Naive thymus-derived CD8-positive, alpha-beta T cell (primary cell): ENCODE results near the gene ADAT3. TPM values are rescaled to one million over a fixed set of nuclear protein-coding genes. Genes with fewer than 3 reads are reported as not detected.

ENCODE experiments used
- ATAC-seq, 2 donors: fragments of 150-1000 bp; cut with Tn5 transposase in 1 of 2; sonication (Bioruptor Pico), chemical (Tn5 transposase) in 1 of 2; 1 replicate in 1 of 2; 2 replicates in 1 of 2; pipeline ENCODE4 v1.10.0; 2021; ENCODE audit warnings: mild to moderate bottlenecking in 2 of 2, moderate library complexity in 2 of 2
- POLR2A ChIA-PET: fragments of 350-600 bp; sonication (Branson Sonifier 250); formaldehyde crosslinking; loops from one replicate; lab custom pipeline; 2021; ENCODE audit warnings: antibody characterized with exemption; lab: Charles Lee
- DNase-seq, 10 donors: peaks; one replicate each; pipeline versions ENCODE4 v3.0.0 to v3.0.0-alpha.2; 2020 to 2022
- H3K27ac Mint-ChIP-seq, 10 donors: one replicate each; pipeline ENCODE4 v1.8.0; 2020 to 2022; ENCODE audit warnings: mild to moderate bottlenecking in 10 of 10, mixed read lengths in 10 of 10, moderate library complexity in 4 of 10, inconsistent platforms in 1 of 10
- H3K27me3 Mint-ChIP-seq, 5 donors: one replicate each; pipeline ENCODE4 v1.8.0; 2021 to 2022; ENCODE audit warnings: mixed read lengths in 5 of 5
- H3K36me3 Mint-ChIP-seq, 3 donors: one replicate each; pipeline ENCODE4 v1.8.0; 2020 to 2022; ENCODE audit warnings: mixed read lengths in 3 of 3, mild to moderate bottlenecking in 2 of 3, inconsistent platforms in 1 of 3
- H3K4me1 Mint-ChIP-seq, 4 donors: one replicate each; pipeline ENCODE4 v1.8.0; 2021 to 2022; ENCODE audit warnings: mixed read lengths in 4 of 4
- H3K4me3 Mint-ChIP-seq, 10 donors: one replicate each; pipeline ENCODE4 v1.8.0; 2020 to 2022; ENCODE audit warnings: mild to moderate bottlenecking in 10 of 10, mixed read lengths in 10 of 10, moderate library complexity in 6 of 10, inconsistent platforms in 1 of 10
- H3K9me3 Mint-ChIP-seq, 9 donors: one replicate each; pipeline ENCODE4 v1.8.0; 2020 to 2022; ENCODE audit warnings: mixed read lengths in 9 of 9, mild to moderate bottlenecking in 3 of 9, inconsistent platforms in 1 of 9, moderate library complexity in 1 of 9
- polyA plus RNA-seq, 3 donors: library from polyadenylated mRNA; unstranded; fragments of 300-500 nt; fragmentation: Illumina TruSeq; gene quantifications; one replicate each; pipeline ENCODE4 v1.2.3, GENCODE V29; 2021
- total RNA-seq, 8 experiments: library from RNA in 2 of 8; stranded (reverse) in 2 of 8; gene quantifications; one replicate each; pipeline ENCODE4 v1.2.3 and lab custom pipeline; 2021 to 2026

The ADAT3 gene
- total and polyA plus RNA-seq, 5 experiments from 2014 or later = 1.9 to 4.5 (median 3.6) TPM

DNA sequence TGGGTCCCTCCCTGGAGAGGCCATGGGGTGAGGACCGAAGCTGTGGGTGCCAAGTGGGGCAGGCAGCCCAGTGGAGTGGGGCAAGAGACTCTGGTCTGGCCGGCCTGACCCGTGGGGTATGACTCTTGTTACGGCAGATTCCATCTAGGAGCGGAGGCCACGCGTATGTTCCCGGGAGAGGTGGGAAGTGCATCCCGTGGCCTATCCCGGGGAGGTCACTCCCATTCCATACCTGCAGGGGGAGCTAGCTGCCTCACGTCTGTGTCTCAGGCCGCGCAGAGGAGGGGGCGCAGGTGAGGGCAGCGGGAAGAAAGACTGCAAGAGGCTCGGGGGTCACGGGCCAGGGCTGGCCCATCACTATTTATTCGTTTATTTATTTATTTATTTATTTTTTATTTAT lies 40.7 kb downstream of the ADAT3 start:
- ATAC-seq (no peak), DNase-seq (peak in 5 of 10 donors; percentile 30 to 74 (median 40))
- POLR2A ChIA-PET = interaction anchor here (0.5 to 2.0 kb wide), 7 partner anchors 17 to 533 kb away, joined by 3 to 5 read pairs (median 4); partner anchors contain the start of gene PEAK3
- Mint-ChIP-seq H3K4me1 (peaks cover 14 to 60% (median 44%) of the 10 kb centered on the region in 4 donors), H3K4me3 (peak overlapping the region in 8 of 10 donors; percentile 4 to 80 (median 32)), H3K27me3 (no peaks in the 10 kb centered on the region), H3K9me3 (no peaks in the 10 kb centered on the region), H3K27ac (peak overlapping the region in 9 of 10 donors; percentile 41 to 93 (median 84)), H3K36me3 (peaks cover 0 to 12% (median 0%) of the 10 kb centered on the region in 3 donors)

DNA sequence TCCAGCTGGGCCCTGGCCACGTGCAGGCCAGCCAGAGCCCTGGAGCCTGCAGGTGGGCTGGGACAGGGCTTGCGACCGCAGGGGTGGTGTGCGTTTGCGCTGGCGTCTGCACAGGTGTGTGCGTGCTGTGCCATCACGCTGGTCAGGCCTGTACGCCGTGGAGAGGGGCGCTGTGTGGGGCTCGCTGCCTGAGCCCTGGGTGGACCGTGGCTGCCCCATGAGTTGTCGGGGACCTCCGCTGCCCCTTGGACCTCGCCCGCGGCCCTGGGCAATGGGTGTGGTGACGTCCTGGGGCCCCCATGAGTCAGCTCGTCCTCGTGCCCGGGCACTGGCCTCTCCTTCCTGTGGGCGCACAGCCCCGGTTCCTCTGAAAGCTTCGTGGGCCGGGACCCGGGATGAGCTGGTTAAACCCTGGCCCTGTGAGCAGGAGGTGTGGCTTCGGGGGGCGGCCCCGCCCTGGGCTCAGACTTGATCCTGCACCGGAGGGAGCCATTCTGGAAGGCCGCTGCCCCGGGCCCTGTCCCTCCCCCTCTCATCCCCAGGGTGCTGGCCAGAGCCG lies 42.5 kb downstream of the ADAT3 start:
- Mint-ChIP-seq H3K27ac (peak overlapping the region in 1 of 10 donors; percentile 48), H3K4me1 (peaks cover 15 to 73% (median 46%) of the 10 kb centered on the region in 4 donors), H3K9me3 (no peaks in the 10 kb centered on the region), H3K36me3 (peaks cover 0 to 25% (median 2%) of the 10 kb centered on the region in 3 donors), H3K27me3 (no peaks in the 10 kb centered on the region), H3K4me3 (no peak overlapping the region)
- ATAC-seq (no peak), DNase-seq (no peak)
- POLR2A ChIA-PET = no interaction called here

DNA sequence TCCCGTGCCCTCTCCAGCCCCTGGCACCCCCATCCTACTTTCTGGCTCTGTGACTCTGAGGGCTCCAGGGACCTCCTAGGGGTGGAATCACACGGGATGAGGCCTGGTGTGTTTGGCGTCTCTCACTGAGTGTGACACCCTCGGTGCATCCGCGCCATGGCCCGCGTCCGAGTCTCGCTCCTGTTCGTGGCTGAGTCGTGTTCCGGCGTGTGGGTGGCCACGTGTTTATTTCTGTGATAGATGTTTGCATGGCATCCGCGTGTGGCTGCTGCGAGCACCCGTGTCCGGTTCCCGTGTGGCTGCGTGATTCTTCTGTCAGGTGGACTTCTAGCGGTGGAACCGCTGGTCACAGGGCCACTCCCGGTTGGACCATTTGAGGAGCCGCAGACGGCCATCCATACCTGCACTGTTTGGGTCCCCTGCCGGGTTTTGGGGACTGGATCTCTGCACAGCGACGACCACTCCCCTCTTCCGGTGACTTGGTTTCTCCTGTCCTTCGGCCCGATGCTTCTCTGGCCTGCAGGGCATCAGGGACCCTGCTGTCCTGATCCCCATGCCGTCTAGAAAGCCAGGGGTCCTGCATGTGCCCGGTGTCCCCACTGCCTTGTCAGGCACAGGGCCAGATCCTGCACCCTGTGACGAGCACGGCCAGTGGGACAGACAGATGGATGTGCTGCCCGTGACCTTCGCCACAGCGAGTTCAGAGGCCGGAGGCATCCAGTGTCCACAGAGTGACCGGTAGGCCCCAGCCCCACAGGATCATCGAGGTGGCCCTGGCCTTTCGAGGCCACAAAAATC lies 44.3 kb downstream of the ADAT3 start:
- ATAC-seq = no peak
- DNase-seq = no peak
- H3K4me3 Mint-ChIP-seq = peak overlapping the region in 1 of 10 donors; percentile 41
- POLR2A ChIA-PET = no interaction called here
- H3K27me3 Mint-ChIP-seq = no peaks in the 10 kb centered on the region
- no peaks in the 10 kb centered on the region for H3K9me3 Mint-ChIP-seq
- H3K27ac Mint-ChIP-seq = peak overlapping the region in 7 of 10 donors; percentile 20 to 87 (median 52)
- H3K4me1 Mint-ChIP-seq = peaks cover 11 to 62% (median 31%) of the 10 kb centered on the region in 4 donors
- peaks cover 0 to 28% (median 2%) of the 10 kb centered on the region in 3 donors for H3K36me3 Mint-ChIP-seq

DNA sequence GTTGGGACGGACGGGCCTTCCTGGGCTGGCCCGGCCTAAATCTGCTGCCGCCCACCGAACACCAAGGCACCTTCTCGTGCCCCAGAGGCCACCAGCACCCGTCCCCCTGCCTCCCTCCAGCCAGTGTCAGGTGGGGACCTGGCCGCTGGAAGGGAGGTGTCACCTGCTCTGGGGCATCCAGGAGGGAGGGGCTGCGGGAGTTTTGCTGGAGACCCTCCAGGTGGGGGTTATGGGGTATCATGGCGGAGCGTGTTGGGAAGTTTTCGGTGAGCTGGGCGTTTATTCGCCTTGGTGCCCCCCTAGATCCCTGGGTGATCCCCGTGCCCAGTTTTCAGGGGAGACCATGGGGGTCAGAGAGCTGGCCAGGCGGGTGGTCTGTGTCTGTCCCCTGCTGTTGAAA lies 45.4 kb downstream of the ADAT3 start:
- Mint-ChIP-seq H3K36me3 (peaks cover 0 to 28% (median 2%) of the 10 kb centered on the region in 3 donors), H3K4me1 (peaks cover 13 to 57% (median 29%) of the 10 kb centered on the region in 4 donors), H3K27ac (peak overlapping the region in 5 of 10 donors; percentile 4 to 81 (median 67)), H3K27me3 (no peaks in the 10 kb centered on the region), H3K4me3 (peak overlapping the region in 1 of 10 donors; percentile 41), H3K9me3 (no peaks in the 10 kb centered on the region)
- DNase-seq = no peak
- POLR2A ChIA-PET = no interaction called here
- no peak for ATAC-seq

DNA sequence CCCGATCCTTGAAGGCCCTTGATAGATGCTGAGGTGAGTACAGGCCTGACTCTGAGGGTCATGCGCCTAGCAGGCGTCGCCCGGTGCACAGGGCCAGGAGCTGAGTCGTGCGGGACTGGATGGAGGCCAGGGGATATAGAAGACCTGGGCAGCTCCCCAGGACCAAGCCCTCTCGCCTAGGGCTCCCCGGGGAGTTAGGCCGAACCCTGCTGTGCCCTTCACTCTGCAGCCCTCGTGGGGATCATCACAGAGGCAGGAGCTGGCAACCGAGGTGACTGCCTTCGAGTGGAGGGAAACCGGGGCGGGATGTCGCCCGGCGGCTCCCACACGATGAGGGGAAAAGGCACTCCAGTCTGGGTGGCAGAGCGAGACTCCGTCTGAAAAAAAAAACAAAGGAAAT lies 47.4 kb downstream of the ADAT3 start:
- H3K36me3 Mint-ChIP-seq = peaks cover 0 to 28% (median 2%) of the 10 kb centered on the region in 3 donors

DNA sequence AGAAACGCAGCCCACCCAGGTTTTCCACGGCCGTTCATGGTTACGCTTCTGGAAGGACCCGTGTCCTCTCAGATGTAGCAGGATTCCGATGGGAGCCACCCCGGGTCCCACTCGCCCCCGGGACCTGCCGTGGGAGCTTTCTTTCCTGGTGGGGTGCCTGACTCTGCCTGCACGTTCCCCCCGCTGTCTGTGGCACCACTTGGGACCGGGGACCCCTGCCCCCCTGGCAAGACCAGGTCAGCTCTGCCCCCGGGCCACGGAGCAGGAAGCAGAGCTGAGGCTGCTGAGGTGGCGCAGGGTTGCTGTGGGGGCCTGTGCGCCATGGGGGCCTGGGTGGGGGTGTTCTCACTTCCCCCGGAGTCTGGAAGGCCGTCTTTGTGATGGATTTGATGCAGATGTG lies 47.8 kb downstream of the ADAT3 start:
- ATAC-seq (no peak), DNase-seq (no peak)
- peaks cover 0 to 28% (median 2%) of the 10 kb centered on the region in 3 donors for H3K36me3 Mint-ChIP-seq
- peaks cover 11 to 55% (median 31%) of the 10 kb centered on the region in 4 donors for H3K4me1 Mint-ChIP-seq
- H3K27me3 Mint-ChIP-seq = no peaks in the 10 kb centered on the region
- POLR2A ChIA-PET = no interaction called here
- no peak overlapping the region for H3K4me3 Mint-ChIP-seq
- H3K9me3 Mint-ChIP-seq = no peaks in the 10 kb centered on the region
- H3K27ac Mint-ChIP-seq = no peak overlapping the region

More for the DNA sequence above, 47.4 kb downstream of the ADAT3 start:
- Mint-ChIP-seq H3K27me3 (no peaks in the 10 kb centered on the region), H3K9me3 (no peaks in the 10 kb centered on the region), H3K4me1 (peaks cover 11 to 52% (median 31%) of the 10 kb centered on the region in 4 donors), H3K27ac (peak overlapping the region in 1 of 10 donors; percentile 56), H3K4me3 (peak overlapping the region in 1 of 10 donors; percentile 33)
- ATAC-seq (no peak), DNase-seq (no peak)
- POLR2A ChIA-PET = no interaction called here

DNA sequence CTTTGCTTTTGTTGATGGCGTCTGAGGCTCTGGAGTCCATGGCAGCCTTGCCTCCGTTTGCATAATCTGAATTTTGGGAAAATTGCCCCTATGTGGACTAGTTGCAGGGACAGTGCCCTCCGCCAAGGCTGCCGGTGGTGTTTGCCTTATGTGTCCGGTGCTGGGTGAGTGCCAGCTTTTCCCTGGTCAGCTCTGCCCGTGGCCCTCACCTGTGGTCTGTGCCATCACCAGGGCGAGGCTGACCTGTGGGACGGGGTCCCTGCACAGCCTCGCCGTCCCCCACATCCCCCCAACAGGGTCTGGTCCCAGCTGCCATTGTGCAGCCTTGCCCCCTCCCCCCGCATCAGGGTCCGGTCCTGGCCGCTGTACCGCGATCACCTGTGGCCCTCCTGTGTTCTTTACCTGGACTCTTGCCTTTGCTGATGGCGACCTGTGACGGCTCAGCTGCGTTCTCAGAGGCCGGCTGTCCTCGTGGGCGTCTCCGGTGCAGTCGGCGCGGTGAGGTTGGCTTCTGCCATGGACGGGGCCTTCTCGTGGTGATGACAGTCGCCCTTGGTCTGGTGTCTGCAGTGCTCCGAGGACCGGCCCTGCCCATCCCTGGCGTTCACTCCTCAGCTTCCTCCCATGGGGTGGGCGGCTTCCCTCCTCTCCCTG lies 48.4 kb downstream of the ADAT3 start:
- ATAC-seq (no peak), DNase-seq (no peak)
- H3K4me3 Mint-ChIP-seq = peak overlapping the region in 1 of 10 donors; percentile 6
- H3K36me3 Mint-ChIP-seq = peaks cover 0 to 28% (median 2%) of the 10 kb centered on the region in 3 donors
- H3K4me1 Mint-ChIP-seq = peaks cover 11 to 53% (median 28%) of the 10 kb centered on the region in 4 donors
- H3K27ac Mint-ChIP-seq = peak overlapping the region in 1 of 10 donors; percentile 15
- no peaks in the 10 kb centered on the region for H3K9me3 Mint-ChIP-seq
- H3K27me3 Mint-ChIP-seq = no peaks in the 10 kb centered on the region
- POLR2A ChIA-PET = interaction anchor here (0.6 to 1.2 kb wide), 2 partner anchors 21 to 66 kb away, joined by 3 read pairs; no protein-coding TSS in a partner anchor

DNA sequence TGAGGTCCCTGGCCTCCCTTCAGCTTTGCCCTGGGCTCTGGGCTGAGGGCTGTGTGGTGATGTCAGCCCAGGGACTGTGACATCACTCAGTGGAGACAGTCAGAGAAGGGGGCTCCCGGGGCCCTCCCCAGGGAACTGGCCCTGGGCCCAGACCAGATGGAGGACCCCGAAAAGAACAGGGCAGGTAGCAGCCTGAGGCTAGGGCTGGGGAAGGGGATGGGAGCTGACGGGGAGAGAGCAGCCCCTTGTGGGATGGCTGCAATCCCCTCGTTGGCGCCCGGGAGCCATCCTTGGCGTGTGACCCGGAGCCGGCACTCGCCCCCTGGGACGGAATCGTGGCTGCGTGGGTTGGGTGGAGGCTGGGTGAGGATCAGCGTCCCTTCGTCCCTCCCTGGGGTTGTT lies 49.3 kb downstream of the ADAT3 start:
- peaks cover 0 to 24% (median 2%) of the 10 kb centered on the region in 3 donors for H3K36me3 Mint-ChIP-seq
- ATAC-seq (no peak), DNase-seq (no peak)
- no peaks in the 10 kb centered on the region for H3K27me3 Mint-ChIP-seq
- H3K9me3 Mint-ChIP-seq = no peaks in the 10 kb centered on the region
- POLR2A ChIA-PET = interaction anchor here (1.2 kb wide), 1 partner anchor 21 kb away, joined by 3 read pairs; no protein-coding TSS in a partner anchor
- peaks cover 8 to 48% (median 21%) of the 10 kb centered on the region in 4 donors for H3K4me1 Mint-ChIP-seq
- no peak overlapping the region for H3K4me3 Mint-ChIP-seq
- no peak overlapping the region for H3K27ac Mint-ChIP-seq

DNA sequence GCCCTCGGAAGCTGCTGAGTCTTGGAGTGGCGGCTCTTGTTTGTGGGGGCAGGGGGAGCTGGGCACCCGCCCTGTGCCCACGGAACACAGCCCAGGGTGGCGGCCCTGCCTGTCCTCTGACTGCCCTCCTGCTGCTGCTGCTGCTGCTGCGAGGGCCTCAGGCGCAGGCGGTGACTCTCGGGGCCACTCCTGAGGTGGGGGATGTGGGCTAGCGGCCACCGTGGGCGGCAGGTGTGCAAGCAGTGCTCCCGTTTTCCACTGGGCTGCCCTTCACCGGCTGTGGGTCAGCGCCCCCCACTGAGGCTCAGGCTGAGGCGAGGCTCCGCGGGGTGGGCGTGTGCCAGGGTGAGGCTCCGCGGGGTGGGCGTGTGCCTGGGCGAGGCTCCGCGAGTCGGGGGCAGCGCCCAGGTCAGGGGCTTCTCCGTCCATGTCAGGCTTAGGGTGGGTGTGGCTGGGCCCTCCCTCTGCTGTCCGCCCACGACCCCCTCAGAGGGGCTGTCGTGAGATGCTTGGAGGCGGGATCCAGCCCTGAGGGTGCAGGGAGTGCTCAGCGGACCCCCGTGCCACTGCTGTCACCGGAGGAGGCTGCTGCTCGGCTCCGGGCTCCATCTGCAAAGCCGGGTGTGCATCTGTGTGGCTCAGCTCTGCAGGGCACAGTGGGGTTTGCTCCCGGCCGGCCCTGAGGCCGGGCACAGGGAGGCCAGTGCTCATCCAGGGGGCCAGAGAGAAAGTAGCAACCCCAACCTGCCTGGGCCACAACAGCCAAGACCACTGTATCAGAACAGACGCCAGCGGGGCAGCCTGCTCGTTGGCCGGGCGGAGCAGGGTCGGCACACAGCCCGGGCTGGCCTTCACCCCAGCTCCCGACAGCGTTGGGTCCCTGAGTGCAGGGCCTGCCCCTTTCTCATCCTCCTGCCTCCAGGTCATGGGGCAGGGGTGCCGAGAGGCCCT lies 50.2 kb downstream of the ADAT3 start:
- DNase-seq (no peak), ATAC-seq (no peak)
- H3K4me1 Mint-ChIP-seq = peaks cover 10 to 46% (median 19%) of the 10 kb centered on the region in 4 donors
- no peak overlapping the region for H3K4me3 Mint-ChIP-seq
- POLR2A ChIA-PET = interaction anchor here (0.6 to 1.2 kb wide), 2 partner anchors 20 to 87 kb away, joined by 3 to 4 read pairs; no protein-coding TSS in a partner anchor
- H3K36me3 Mint-ChIP-seq = peaks cover 0 to 22% (median 2%) of the 10 kb centered on the region in 3 donors
- no peaks in the 10 kb centered on the region for H3K9me3 Mint-ChIP-seq
- H3K27me3 Mint-ChIP-seq = no peaks in the 10 kb centered on the region
- H3K27ac Mint-ChIP-seq = no peak overlapping the region

DNA sequence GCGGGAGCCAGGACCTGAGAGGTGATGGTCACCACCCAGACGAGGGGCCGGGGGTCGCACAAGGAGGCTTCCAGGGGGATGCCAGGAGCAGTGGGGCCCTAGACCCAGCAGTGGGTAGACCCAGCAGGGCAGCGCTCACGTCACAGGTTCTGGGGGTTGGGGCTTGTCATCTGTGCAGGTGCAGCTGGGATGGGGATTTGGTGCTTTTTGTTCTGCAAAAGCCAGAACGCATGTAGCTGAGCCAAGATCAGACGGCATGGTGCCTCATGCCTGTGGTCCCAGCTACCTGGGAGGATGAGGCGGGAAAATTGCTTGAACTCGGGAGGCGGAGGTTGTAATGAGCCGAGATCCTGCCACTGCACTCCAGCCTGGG lies 50.9 kb downstream of the ADAT3 start:
- no peak for DNase-seq
- ATAC-seq = no peak
- POLR2A ChIA-PET = interaction anchor here (0.6 kb wide), 1 partner anchor 88 kb away, joined by 4 read pairs; no protein-coding TSS in a partner anchor
- Mint-ChIP-seq H3K36me3 (peaks cover 0 to 19% (median 2%) of the 10 kb centered on the region in 3 donors), H3K4me3 (peak overlapping the region in 1 of 10 donors; percentile 51), H3K9me3 (no peaks in the 10 kb centered on the region), H3K27me3 (no peaks in the 10 kb centered on the region), H3K4me1 (peaks cover 10 to 43% (median 17%) of the 10 kb centered on the region in 4 donors), H3K27ac (no peak overlapping the region)

DNA sequence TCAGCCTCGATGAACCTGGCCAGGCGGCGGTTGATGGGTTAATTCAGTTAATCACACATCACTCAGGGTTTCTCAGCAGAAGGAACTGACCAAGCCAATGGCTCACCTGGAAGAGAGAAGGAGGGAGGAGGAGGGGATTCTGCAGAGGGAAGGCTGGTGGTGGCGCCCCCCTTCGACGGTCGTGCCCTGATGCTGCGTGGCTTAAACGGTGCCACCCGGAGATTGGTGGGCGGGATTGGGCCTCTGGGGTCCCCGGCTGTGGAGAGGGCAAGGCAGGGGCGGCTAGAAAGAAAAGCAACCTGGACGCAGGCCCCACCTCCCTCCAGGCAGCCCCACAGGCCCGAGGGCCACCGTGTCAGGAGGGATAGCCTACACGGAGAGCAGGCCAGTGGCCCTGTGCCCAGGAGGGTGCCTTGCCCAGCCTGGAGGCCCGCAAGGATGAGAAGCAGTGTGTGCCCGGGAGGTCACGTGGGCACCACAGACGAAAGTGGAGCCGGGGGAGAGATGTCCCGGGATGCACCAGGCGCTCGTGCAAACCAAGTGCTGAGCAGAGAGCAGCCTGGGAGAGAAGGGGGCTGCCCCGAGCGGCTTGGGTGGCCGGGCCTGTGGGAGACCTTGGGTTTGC lies 51.8 kb downstream of the ADAT3 start:
- peaks cover 0 to 14% (median under 1%) of the 10 kb centered on the region in 3 donors for H3K36me3 Mint-ChIP-seq
- no peak overlapping the region for H3K4me3 Mint-ChIP-seq
- POLR2A ChIA-PET = interaction anchor here (0.5 kb wide), 1 partner anchor 66 kb away, joined by 3 read pairs; no protein-coding TSS in a partner anchor
- H3K9me3 Mint-ChIP-seq = no peaks in the 10 kb centered on the region
- DNase-seq = no peak
- peaks cover 10 to 42% (median 16%) of the 10 kb centered on the region in 4 donors for H3K4me1 Mint-ChIP-seq
- ATAC-seq = no peak
- no peaks in the 10 kb centered on the region for H3K27me3 Mint-ChIP-seq
- H3K27ac Mint-ChIP-seq = peak overlapping the region in 3 of 10 donors; percentile 14 to 83 (median 22)
